DOHH2 (cell line): ENCODE data around the gene OSBPL9.

ENCODE experiments used
- H3F3A ChIP-seq: fragments of 200-600 bp; sonication (generic), shearing (Covaris generic); 2 replicates; pipeline ENCODE4 v1.6.0; 2016; ENCODE audit warnings: antibody characterized with exemption, mild to moderate bottlenecking; ENCODE audit not compliant: control insufficient read depth, insufficient read depth
- H3K27ac ChIP-seq: fragments of 200-600 bp; sonication (generic); 2 replicates; pipeline ENCODE4 v1.5.1; 2014; ENCODE audit warnings: low read depth, mild to moderate bottlenecking, low read length, moderate library complexity
- H3K27me3 ChIP-seq: fragments of 200-600 bp; sonication (generic); 2 replicates; pipeline ENCODE4 v1.6.1; 2014; ENCODE audit warnings: mild to moderate bottlenecking, low read length, mixed read lengths; ENCODE audit not compliant: control insufficient read depth
- H3K36me3 ChIP-seq: fragments of 200-600 bp; sonication (generic); 2 replicates; pipeline ENCODE4 v1.6.1; 2014; ENCODE audit warnings: mild to moderate bottlenecking, low read length, moderate library complexity, mixed read lengths; ENCODE audit not compliant: control insufficient read depth
- H3K4me1 ChIP-seq: fragments of 200-600 bp; sonication (generic); 2 replicates; pipeline ENCODE4 v1.6.1; 2014; ENCODE audit warnings: mild to moderate bottlenecking, low read length, mixed read lengths; ENCODE audit not compliant: control insufficient read depth
- H3K4me2 ChIP-seq: fragments of 200-600 bp; sonication (generic); 2 replicates; pipeline ENCODE4 v1.6.0; 2014; ENCODE audit warnings: mild to moderate bottlenecking, low read length, moderate library complexity
- H3K4me3 ChIP-seq: fragments of 200-600 bp; sonication (generic); 2 replicates; pipeline ENCODE4 v1.5.1; 2014; ENCODE audit warnings: mild to moderate bottlenecking, low read length, mixed read lengths
- H3K79me2 ChIP-seq: fragments of 200-600 bp; sonication (generic); 2 replicates; pipeline ENCODE4 v1.6.1; 2014; ENCODE audit warnings: mild to moderate bottlenecking, low read length, mixed read lengths; ENCODE audit not compliant: control insufficient read depth
- H3K9me2 ChIP-seq: fragments of 200-600 bp; sonication (generic); replicated peaks from 2 replicates; pipeline ENCODE4 v1.6.1; 2014; ENCODE audit warnings: mild to moderate bottlenecking, low read length, mixed read lengths; ENCODE audit not compliant: control insufficient read depth
- H3K9me3 ChIP-seq: fragments of 200-600 bp; sonication (generic); 2 replicates; pipeline ENCODE4 v1.6.1; 2014; ENCODE audit warnings: antibody characterized with exemption, low read length, mixed read lengths; ENCODE audit not compliant: control insufficient read depth, insufficient read depth
- H4K20me1 ChIP-seq: fragments of 200-600 bp; sonication (generic); 2 replicates; pipeline ENCODE4 v1.6.0; 2014; ENCODE audit warnings: low read depth, mild to moderate bottlenecking, antibody characterized with exemption, low read length, moderate library complexity; ENCODE audit not compliant: control insufficient read depth, insufficient read depth
- EZH2phosphoT487 ChIP-seq: fragments of 200-600 bp; sonication (generic); IDR thresholded peaks from 2 replicates; pipeline ENCODE4 v1.6.1; 2017; ENCODE audit warnings: borderline replicate concordance, mild to moderate bottlenecking, antibody characterized with exemption, low read length, moderate library complexity, mixed read lengths
- TF ChIP-seq, protein P1 (sequence below): fragments of 200-600 bp; sonication (generic); IDR thresholded peaks from one replicate; pipeline ENCODE4 v1.5.1; 2014; ENCODE audit warnings: antibody characterized with exemption, mild to moderate bottlenecking, low read depth, low read length; ENCODE audit not compliant: poor library complexity, severe bottlenecking

The OSBPL9 gene

DNA sequence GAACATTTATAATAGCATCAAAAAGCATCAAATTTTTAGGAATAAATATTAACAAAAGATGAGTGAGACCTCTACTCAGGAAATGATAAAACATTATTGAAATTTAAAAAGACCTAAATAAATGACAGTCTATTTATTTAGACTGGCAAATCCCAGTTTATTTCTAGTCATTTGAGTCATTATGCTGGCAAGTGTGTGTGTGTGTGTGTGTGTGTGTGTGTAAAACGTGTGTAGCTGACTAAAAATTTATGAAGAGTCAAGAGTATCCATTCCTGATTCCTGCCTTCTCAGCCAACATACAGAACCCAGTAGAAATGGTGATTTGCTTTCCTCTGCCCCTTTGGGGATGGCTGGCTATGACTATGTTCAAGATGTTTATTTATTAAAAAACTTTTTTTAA, 46.2 kb downstream of the OSBPL9 start:
- Histone ChIP-seq H3K9me3 (no peaks in the 10 kb centered on the region), H3K27me3 (no peaks in the 10 kb centered on the region), H4K20me1 (no peaks in the 10 kb centered on the region), H3K27ac (no peak overlapping the region), H3K4me1 (no peaks in the 10 kb centered on the region), H3K36me3 (no peaks in the 10 kb centered on the region), H3K4me3 (no peak overlapping the region), H3F3A (no peaks in the 10 kb centered on the region), H3K9me2 (no peaks in the 10 kb centered on the region), H3K79me2 (no peaks in the 10 kb centered on the region), H3K4me2 (no peak overlapping the region)
- TF ChIP-seq EZH2phosphoT487, result no peak
- TF ChIP-seq, protein P1, sequence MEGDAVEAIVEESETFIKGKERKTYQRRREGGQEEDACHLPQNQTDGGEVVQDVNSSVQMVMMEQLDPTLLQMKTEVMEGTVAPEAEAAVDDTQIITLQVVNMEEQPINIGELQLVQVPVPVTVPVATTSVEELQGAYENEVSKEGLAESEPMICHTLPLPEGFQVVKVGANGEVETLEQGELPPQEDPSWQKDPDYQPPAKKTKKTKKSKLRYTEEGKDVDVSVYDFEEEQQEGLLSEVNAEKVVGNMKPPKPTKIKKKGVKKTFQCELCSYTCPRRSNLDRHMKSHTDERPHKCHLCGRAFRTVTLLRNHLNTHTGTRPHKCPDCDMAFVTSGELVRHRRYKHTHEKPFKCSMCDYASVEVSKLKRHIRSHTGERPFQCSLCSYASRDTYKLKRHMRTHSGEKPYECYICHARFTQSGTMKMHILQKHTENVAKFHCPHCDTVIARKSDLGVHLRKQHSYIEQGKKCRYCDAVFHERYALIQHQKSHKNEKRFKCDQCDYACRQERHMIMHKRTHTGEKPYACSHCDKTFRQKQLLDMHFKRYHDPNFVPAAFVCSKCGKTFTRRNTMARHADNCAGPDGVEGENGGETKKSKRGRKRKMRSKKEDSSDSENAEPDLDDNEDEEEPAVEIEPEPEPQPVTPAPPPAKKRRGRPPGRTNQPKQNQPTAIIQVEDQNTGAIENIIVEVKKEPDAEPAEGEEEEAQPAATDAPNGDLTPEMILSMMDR, result no peak

DNA sequence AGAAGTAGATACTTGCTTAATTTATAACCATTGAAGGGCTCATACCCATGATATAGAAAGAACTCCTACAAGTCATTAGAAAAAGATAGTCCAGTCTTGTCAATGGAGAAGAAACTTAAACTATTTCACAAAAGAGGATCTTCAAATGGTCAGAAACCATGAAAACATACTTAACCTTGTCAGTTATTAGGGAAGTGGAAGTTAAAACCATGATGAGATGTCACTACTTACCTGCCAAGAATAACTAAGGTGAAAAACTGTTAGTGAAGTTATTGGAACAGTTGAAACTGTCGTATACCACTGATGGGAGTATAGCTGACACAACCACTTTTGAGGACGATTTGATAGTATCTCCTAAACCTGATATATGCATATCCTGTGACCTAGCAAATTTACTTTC, 46.8 kb downstream of the OSBPL9 start:
- no peak overlapping the region for H3K4me2 ChIP-seq

DNA sequence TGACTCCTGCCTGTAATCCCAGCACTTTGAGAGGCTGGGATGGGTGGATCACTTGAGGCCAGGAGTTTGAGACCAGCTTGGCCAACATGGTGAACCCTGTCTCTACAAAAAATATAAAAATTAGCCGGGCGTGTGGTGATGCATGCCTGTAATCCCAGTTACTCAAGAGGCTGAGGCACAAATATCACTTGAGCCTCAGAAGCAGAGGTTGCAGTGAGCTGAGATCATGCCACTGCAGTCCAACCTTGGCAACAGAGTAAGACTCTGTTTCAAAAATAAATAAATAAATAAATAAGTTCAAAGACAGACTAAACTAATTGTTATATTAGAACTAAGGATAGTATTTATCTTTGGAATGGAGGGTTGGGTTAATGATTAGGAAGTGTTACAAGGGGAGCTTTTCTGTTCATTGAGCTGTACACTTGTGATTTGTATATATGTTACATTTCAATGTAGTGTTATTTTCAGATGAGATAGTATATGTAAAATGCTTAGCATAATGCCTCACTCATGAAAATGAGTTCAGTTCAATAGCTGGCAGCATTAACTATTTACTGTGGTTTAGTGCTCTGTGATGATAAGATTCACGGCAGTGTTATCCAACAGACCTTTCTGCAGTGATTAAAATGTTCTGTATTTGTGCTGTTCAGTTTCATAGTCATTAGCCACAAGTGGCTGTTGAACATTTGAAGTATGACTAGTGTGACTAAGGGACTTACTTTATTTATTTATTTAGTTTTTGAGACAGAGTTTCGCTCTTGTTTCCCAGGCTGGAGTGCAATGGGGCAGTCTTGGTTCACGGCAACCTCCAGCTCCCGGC, 47.7 kb downstream of the OSBPL9 start:
- no peaks in the 10 kb centered on the region for H4K20me1 ChIP-seq
- H3K9me2 ChIP-seq, result no peaks in the 10 kb centered on the region
- no peak overlapping the region for H3K27ac ChIP-seq
- no peaks in the 10 kb centered on the region for H3K9me3 ChIP-seq
- H3F3A ChIP-seq, result no peaks in the 10 kb centered on the region
- H3K4me2 ChIP-seq, result no peak overlapping the region
- no peak for TF ChIP-seq EZH2phosphoT487
- TF ChIP-seq, protein P1, result no peak
- no peaks in the 10 kb centered on the region for H3K79me2 ChIP-seq
- no peaks in the 10 kb centered on the region for H3K27me3 ChIP-seq
- H3K36me3 ChIP-seq, result no peaks in the 10 kb centered on the region
- H3K4me3 ChIP-seq, result no peak overlapping the region
- no peaks in the 10 kb centered on the region for H3K4me1 ChIP-seq

More for the DNA sequence above, 46.8 kb downstream of the OSBPL9 start:
- no peak for TF ChIP-seq EZH2phosphoT487
- TF ChIP-seq, protein P1, result no peak
- Histone ChIP-seq H3K27ac (no peak overlapping the region), H4K20me1 (no peaks in the 10 kb centered on the region), H3K9me3 (no peaks in the 10 kb centered on the region), H3K4me1 (no peaks in the 10 kb centered on the region), H3F3A (no peaks in the 10 kb centered on the region), H3K9me2 (no peaks in the 10 kb centered on the region), H3K4me3 (no peak overlapping the region), H3K36me3 (no peaks in the 10 kb centered on the region), H3K79me2 (no peaks in the 10 kb centered on the region), H3K27me3 (no peaks in the 10 kb centered on the region)
